HG03460 (cell line): ENCODE measurements around the gene MSL3B.

ENCODE experiments used
- ATAC-seq: cut with Tn5 transposase; IDR thresholded peaks from one replicate; pipeline ENCODE4 v1.9.1; 2021; ENCODE audit not compliant: unreplicated experiment

MSL3B gene

GRCh38 chr2:233853883-233854240, 14.3 kb downstream of the MSL3B start:
- ATAC-seq, result no peak

GRCh38 chr2:233853353-233853752, 14.8 kb downstream of the MSL3B start:
- ATAC-seq, result no peak

- ATAC-seq, result no peak
These were observed 16.1 kb downstream of the MSL3B start for GRCh38 chr2:233852056-233852455.

- ATAC-seq, result no peak
These were observed 17.0 kb downstream of the MSL3B start for GRCh38 chr2:233851169-233851568.

- no peak for ATAC-seq
These were observed 17.4 kb downstream of the MSL3B start for GRCh38 chr2:233850745-233851144.

GRCh38 chr2:233849607-233850271, 18.4 kb downstream of the MSL3B start:
- ATAC-seq, result no peak

GRCh38 chr2:233848276-233848675, 19.9 kb downstream of the MSL3B start:
- ATAC-seq, result no peak

- ATAC-seq, result no peak
These were observed 20.8 kb downstream of the MSL3B start for GRCh38 chr2:233847248-233847898.

- no peak for ATAC-seq
These were observed 21.6 kb downstream of the MSL3B start for GRCh38 chr2:233846387-233847247.

GRCh38 chr2:233845301-233846060, 22.7 kb downstream of the MSL3B start:
- no peak for ATAC-seq

- ATAC-seq, result no peak
These were observed 23.4 kb downstream of the MSL3B start for GRCh38 chr2:233844836-233845235.

- no peak for ATAC-seq
These were observed 23.9 kb downstream of the MSL3B start for GRCh38 chr2:233844064-233844807.

- no peak for ATAC-seq
These were observed 27.0 kb downstream of the MSL3B start for GRCh38 chr2:233841183-233841582.

GRCh38 chr2:233840520-233840919, 27.7 kb downstream of the MSL3B start:
- ATAC-seq, result no peak

- no peak for ATAC-seq
These were observed 28.8 kb downstream of the MSL3B start for GRCh38 chr2:233839447-233839820.

- no peak for ATAC-seq
These were observed 29.3 kb downstream of the MSL3B start for GRCh38 chr2:233838726-233839446.

- no peak for ATAC-seq
These were observed 29.9 kb downstream of the MSL3B start for GRCh38 chr2:233838251-233838650.

GRCh38 chr2:233837694-233838229, 30.4 kb downstream of the MSL3B start:
- no peak for ATAC-seq

- ATAC-seq, result no peak
These were observed 31.8 kb downstream of the MSL3B start for GRCh38 chr2:233836359-233836758.
